Parathyroid adenoma (tissue), 2 donors: Measurements from ENCODE around the gene ONECUT3.

ENCODE experiments used
- H2AFZ ChIP-seq: fragments of 300-600 bp; sonication (generic); one replicate; pipeline ENCODE4 v1.7.0; 2017; ENCODE audit warnings: antibody characterized with exemption, mild to moderate bottlenecking
- H3K27ac ChIP-seq: fragments of 300-600 bp; sonication (generic); one replicate; pipeline ENCODE4 v1.7.0; 2017
- H3K27me3 ChIP-seq: fragments of 300-600 bp; sonication (generic); one replicate; pipeline ENCODE4 v1.7.0; 2017; ENCODE audit warnings: low read length; ENCODE audit not compliant: control insufficient read depth, insufficient read depth
- H3K36me3 ChIP-seq: fragments of 300-600 bp; sonication (generic); one replicate; pipeline ENCODE4 v1.7.0; 2017; ENCODE audit warnings: low read length; ENCODE audit not compliant: control insufficient read depth, insufficient read depth
- H3K4me1 ChIP-seq: fragments of 300-600 bp; sonication (generic); one replicate; pipeline ENCODE4 v1.7.0; 2017; ENCODE audit warnings: control low read depth
- H3K4me2 ChIP-seq: fragments of 300-600 bp; sonication (generic); one replicate; pipeline ENCODE4 v1.7.0; 2017; ENCODE audit warnings: low read length
- H3K4me3 ChIP-seq: fragments of 300-600 bp; sonication (generic); one replicate; pipeline ENCODE4 v1.7.0; 2017; ENCODE audit warnings: low read depth, low read length
- H3K79me2 ChIP-seq: fragments of 300-600 bp; sonication (generic); one replicate; pipeline ENCODE4 v1.7.0; 2017; ENCODE audit warnings: control low read depth
- H3K9ac ChIP-seq: fragments of 300-600 bp; sonication (generic); one replicate; pipeline ENCODE4 v1.7.0; 2017; ENCODE audit warnings: mild to moderate bottlenecking
- H3K9me3 ChIP-seq: fragments of 300-600 bp; sonication (generic); one replicate; pipeline ENCODE4 v1.7.0; 2017; ENCODE audit warnings: low read length; ENCODE audit not compliant: control insufficient read depth
- TF ChIP-seq, protein P1 (sequence below): fragments of 300-600 bp; sonication (generic); IDR thresholded peaks from one replicate; pipeline ENCODE4 v1.7.0; 2017; ENCODE audit warnings: antibody characterized with exemption, mild to moderate bottlenecking
- donor health status: primary hyperparathyroidism.

The ONECUT3 gene

DNA sequence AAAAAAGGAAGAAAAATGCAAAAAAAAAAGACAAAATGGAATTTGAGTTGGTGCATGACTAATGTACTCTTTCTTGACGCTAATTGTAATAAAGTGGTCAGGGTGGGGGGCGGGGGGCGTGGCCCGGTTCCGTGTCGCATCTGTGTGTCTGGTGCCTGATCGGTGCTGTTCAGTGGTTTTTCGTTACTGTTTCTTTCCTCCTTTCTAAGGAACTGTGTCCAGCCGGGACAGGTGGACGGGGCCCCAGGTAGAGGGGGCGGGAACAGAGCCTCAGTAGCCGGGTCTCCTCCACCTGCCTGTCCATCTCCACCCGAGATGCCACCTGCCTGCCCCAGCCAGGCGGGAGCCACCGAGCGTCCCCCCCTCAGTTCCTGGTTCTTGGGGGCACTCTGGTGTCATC is 26.3 kb downstream of the ONECUT3 start:
- Histone ChIP-seq H3K4me1 (no peaks in the 10 kb centered on the region), H3K27ac (no peak overlapping the region), H3K79me2 (no peaks in the 10 kb centered on the region), H3K9me3 (no peaks in the 10 kb centered on the region), H3K4me3 (no peak overlapping the region), H3K4me2 (no peak overlapping the region), H3K27me3 (peaks cover 14% of the 10 kb centered on the region), H3K36me3 (no peaks in the 10 kb centered on the region), H3K9ac (no peak overlapping the region), H2AFZ (no peak overlapping the region)
- TF ChIP-seq, protein P1, sequence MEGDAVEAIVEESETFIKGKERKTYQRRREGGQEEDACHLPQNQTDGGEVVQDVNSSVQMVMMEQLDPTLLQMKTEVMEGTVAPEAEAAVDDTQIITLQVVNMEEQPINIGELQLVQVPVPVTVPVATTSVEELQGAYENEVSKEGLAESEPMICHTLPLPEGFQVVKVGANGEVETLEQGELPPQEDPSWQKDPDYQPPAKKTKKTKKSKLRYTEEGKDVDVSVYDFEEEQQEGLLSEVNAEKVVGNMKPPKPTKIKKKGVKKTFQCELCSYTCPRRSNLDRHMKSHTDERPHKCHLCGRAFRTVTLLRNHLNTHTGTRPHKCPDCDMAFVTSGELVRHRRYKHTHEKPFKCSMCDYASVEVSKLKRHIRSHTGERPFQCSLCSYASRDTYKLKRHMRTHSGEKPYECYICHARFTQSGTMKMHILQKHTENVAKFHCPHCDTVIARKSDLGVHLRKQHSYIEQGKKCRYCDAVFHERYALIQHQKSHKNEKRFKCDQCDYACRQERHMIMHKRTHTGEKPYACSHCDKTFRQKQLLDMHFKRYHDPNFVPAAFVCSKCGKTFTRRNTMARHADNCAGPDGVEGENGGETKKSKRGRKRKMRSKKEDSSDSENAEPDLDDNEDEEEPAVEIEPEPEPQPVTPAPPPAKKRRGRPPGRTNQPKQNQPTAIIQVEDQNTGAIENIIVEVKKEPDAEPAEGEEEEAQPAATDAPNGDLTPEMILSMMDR: no peak

DNA sequence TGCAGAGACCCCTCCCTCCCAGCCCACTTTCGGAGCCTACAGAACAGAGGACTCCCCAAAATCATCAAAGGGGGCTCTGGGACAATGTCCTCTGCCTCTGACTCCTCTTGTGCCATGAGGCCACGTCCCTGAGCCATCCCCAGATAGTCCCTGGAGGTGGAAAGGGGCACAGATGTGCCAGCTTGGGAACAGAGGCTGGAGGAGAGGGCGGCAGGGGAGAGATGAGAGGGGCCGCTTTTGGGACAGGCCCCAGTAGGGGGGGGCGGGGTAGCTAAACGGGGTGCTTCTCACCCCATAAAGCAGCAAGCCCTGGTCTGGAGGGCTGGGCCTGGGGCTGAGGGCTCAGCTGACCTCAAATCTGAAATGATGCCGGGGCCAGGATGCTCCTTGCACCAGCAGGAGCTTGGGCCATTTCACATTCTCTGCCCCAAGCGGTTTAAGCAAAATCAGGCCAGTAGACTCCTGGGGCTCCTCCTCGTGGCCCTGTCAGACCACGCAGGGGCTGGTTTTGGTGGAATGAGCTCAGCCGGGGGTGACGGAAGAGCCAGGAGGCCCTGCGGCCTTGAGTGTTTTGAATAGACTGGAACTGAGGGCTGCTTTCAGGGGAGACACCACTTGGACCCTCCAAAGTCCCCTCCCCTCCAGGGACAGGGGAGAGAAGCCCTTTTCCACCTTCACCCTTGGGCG is 27.1 kb downstream of the ONECUT3 start:
- Histone ChIP-seq H3K9ac (no peak overlapping the region), H3K4me3 (no peak overlapping the region), H3K27me3 (peaks cover 11% of the 10 kb centered on the region), H3K9me3 (no peaks in the 10 kb centered on the region), H3K4me2 (no peak overlapping the region), H3K4me1 (no peaks in the 10 kb centered on the region), H3K79me2 (no peaks in the 10 kb centered on the region), H3K36me3 (no peaks in the 10 kb centered on the region), H3K27ac (no peak overlapping the region), H2AFZ (no peak overlapping the region)
- TF ChIP-seq, protein P1: no peak

DNA sequence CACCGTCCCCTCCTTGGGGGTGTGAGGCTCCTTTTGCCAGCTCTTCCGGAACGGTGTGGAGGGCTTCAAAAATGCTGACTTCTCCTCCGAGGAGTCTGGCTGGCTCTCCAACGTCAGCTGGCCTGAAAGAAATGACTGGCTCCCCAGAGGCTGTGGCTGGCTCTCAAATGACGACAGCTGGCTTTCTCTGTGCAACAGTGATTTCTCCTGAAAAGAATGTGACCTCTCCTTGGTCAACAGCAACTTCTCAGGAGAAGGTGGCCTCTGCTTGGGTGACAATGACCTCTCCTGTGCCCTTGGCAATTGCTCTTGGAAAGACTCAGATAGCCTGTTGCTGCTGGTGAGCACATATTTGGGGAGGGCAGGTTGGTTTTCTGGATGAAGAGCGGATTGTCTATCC is 29.2 kb downstream of the ONECUT3 start:
- no peak overlapping the region for H3K4me2 ChIP-seq
- H2AFZ ChIP-seq: no peak overlapping the region
- no peak overlapping the region for H3K9ac ChIP-seq
- H3K27me3 ChIP-seq: peaks cover 3% of the 10 kb centered on the region
- H3K36me3 ChIP-seq: no peaks in the 10 kb centered on the region
- H3K4me1 ChIP-seq: no peaks in the 10 kb centered on the region
- H3K9me3 ChIP-seq: no peaks in the 10 kb centered on the region
- H3K4me3 ChIP-seq: no peak overlapping the region
- no peaks in the 10 kb centered on the region for H3K79me2 ChIP-seq
- no peak overlapping the region for H3K27ac ChIP-seq
- TF ChIP-seq, protein P1: no peak

DNA sequence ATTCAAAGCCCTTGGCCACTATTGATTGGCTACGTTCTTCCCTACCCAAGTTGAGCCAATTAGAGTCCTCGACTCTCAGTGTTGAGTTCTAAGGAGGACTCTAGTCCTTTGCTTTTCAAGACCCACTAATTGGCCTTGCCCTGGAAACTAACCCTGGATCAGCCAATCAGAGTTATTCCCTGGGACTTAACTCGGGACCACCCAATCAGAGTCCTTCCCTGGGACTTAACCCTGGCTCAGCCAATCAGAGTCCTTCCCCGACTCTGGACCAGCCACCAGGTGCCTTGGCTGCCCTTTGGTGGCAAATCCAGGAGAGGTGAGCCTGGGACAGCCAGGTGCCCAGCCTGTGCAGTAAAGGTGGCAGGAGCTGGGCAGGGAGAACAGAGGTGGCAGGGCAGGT is 30.0 kb downstream of the ONECUT3 start:
- Histone ChIP-seq H3K4me2 (no peak overlapping the region), H3K9ac (no peak overlapping the region), H2AFZ (no peak overlapping the region), H3K9me3 (no peaks in the 10 kb centered on the region), H3K36me3 (no peaks in the 10 kb centered on the region), H3K79me2 (no peaks in the 10 kb centered on the region), H3K4me1 (no peaks in the 10 kb centered on the region), H3K4me3 (no peak overlapping the region), H3K27me3 (peaks cover 3% of the 10 kb centered on the region), H3K27ac (no peak overlapping the region)
- TF ChIP-seq, protein P1: no peak

DNA sequence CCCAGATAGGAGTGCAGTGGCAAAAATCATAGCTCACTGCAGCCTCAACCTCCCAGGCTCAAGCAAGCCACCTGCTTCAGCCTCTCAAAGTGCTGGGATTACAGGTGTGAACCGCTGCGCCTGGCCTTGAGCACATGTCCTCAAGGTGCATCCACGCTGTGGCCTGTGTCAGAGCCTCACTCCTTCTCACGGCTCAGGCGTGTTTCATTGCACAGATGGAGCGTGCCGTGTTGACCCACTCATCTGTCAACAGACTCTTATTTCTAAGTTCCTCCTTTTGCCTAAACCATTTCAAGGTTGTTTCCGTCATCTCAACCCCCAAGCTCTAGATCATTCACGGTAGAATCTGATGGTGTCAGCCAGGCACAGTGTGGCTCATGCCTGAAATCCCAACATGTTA is 30.6 kb downstream of the ONECUT3 start:
- H3K4me3 ChIP-seq: no peak overlapping the region

More for the DNA sequence above, 30.6 kb downstream of the ONECUT3 start:
- TF ChIP-seq, protein P1: no peak
- H3K4me1 ChIP-seq: no peaks in the 10 kb centered on the region
- no peak overlapping the region for H3K4me2 ChIP-seq
- no peak overlapping the region for H3K9ac ChIP-seq
- no peaks in the 10 kb centered on the region for H3K9me3 ChIP-seq
- no peaks in the 10 kb centered on the region for H3K36me3 ChIP-seq
- peaks cover 3% of the 10 kb centered on the region for H3K27me3 ChIP-seq
- H2AFZ ChIP-seq: no peak overlapping the region
- no peak overlapping the region for H3K27ac ChIP-seq
- no peaks in the 10 kb centered on the region for H3K79me2 ChIP-seq
